Measurements from ENCODE around the gene ANKRD6.

ANKRD6 gene

GRCh38 chr6:89449193-89449592 is 16.2 kb downstream of the ANKRD6 start:
- H3K4ac ChIP-seq (ENCODE audit: low read depth, low read length), result no peak overlapping the region
- H4K8ac ChIP-seq (ENCODE audit: low read depth, low read length), result no peak overlapping the region
- no peak overlapping the region for H3K27ac ChIP-seq (ENCODE audit: low read depth, low read length)
- DNase-seq, result no peak
- H3K18ac ChIP-seq (ENCODE audit: low read length), result no peak overlapping the region
- no peak overlapping the region for H3K9ac ChIP-seq (ENCODE audit: low read length)
- H3K36me3 ChIP-seq (ENCODE audit: control insufficient read depth, insufficient read depth, low read length), result no peaks in the 10 kb centered on the region
- H3K79me1 ChIP-seq (ENCODE audit: low read length), result peaks cover 2% of the 10 kb centered on the region
- no peak overlapping the region for H3K4me3 ChIP-seq (ENCODE audit: low read length)
- WGBS (ENCODE audit: extremely low coverage, insufficient coverage, low lambda C conversion rate), result no CpG with 5 or more reads among the region's 1 CpG
- H2BK5ac ChIP-seq (ENCODE audit: low read length), result no peak overlapping the region
- H3K27me3 ChIP-seq (ENCODE audit: insufficient read depth, low read length, poor library complexity), result no peaks in the 10 kb centered on the region
- no peak overlapping the region for H3K4me2 ChIP-seq (ENCODE audit: low read length)
- no peak overlapping the region for H3K23ac ChIP-seq (ENCODE audit: low read length)
- H2AK5ac ChIP-seq (ENCODE audit: low read length), result no peak overlapping the region
- H3K56ac ChIP-seq (ENCODE audit: low read length), result no peak overlapping the region
- no peak overlapping the region for H2BK120ac ChIP-seq (ENCODE audit: low read depth, low read length)
- H2BK15ac ChIP-seq (replicated peaks; ENCODE audit: low read depth), result no peak overlapping the region
- no peak overlapping the region for H4K5ac ChIP-seq (ENCODE audit: low read length)
- no peaks in the 10 kb centered on the region for H3K79me2 ChIP-seq (ENCODE audit: control insufficient read depth, insufficient read depth, low read length)
- no peaks in the 10 kb centered on the region for H3K4me1 ChIP-seq (ENCODE audit: control insufficient read depth, low read depth, low read length)

DNA sequence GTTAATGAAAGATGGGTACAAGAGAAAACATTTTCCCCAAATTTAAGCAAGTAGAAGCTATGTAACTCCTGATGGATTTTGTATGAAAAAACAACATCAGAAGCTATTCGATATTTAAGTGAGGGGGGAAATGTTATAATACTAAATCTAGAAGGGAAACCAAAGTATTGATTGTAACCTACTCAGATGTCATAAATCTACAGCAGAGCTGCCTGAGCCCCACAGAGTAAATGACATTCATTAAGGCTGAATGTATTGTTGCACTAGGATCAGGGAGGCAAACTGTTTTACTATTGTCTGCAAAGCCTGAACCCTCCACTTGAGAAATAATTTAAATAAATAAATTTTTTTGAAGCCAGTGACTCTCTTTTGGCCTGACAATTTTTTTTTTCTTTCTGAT is 19.3 kb downstream of the ANKRD6 start:
- no peaks in the 10 kb centered on the region for H3K36me3 ChIP-seq (ENCODE audit: control insufficient read depth, insufficient read depth, low read length)
- no CpG with 5 or more reads among the region's 1 CpG for WGBS (ENCODE audit: extremely low coverage, insufficient coverage, low lambda C conversion rate)
- no peak overlapping the region for H3K23ac ChIP-seq (ENCODE audit: low read length)
- H3K9ac ChIP-seq (ENCODE audit: low read length), result no peak overlapping the region
- H3K27ac ChIP-seq (ENCODE audit: low read depth, low read length), result no peak overlapping the region
- no peak overlapping the region for H3K4me2 ChIP-seq (ENCODE audit: low read length)
- no peak overlapping the region for H2BK15ac ChIP-seq (replicated peaks; ENCODE audit: low read depth)
- H4K8ac ChIP-seq (ENCODE audit: low read depth, low read length), result no peak overlapping the region
- no peak overlapping the region for H3K4me3 ChIP-seq (ENCODE audit: low read length)
- H2BK5ac ChIP-seq (ENCODE audit: low read length), result no peak overlapping the region
- no peaks in the 10 kb centered on the region for H3K27me3 ChIP-seq (ENCODE audit: insufficient read depth, low read length, poor library complexity)
- no peak overlapping the region for H2AK5ac ChIP-seq (ENCODE audit: low read length)
- H3K79me1 ChIP-seq (ENCODE audit: low read length), result peaks cover 2% of the 10 kb centered on the region
- no peak overlapping the region for H3K18ac ChIP-seq (ENCODE audit: low read length)
- H3K56ac ChIP-seq (ENCODE audit: low read length), result no peak overlapping the region
- no peak overlapping the region for H4K5ac ChIP-seq (ENCODE audit: low read length)
- H2BK120ac ChIP-seq (ENCODE audit: low read depth, low read length), result no peak overlapping the region
- no peak overlapping the region for H3K4ac ChIP-seq (ENCODE audit: low read depth, low read length)
- no peaks in the 10 kb centered on the region for H3K79me2 ChIP-seq (ENCODE audit: control insufficient read depth, insufficient read depth, low read length)
- no peak for DNase-seq
- H3K4me1 ChIP-seq (ENCODE audit: control insufficient read depth, low read depth, low read length), result no peaks in the 10 kb centered on the region

- H3K36me3 ChIP-seq (ENCODE audit: control insufficient read depth, insufficient read depth, low read length), result no peaks in the 10 kb centered on the region
- H4K5ac ChIP-seq (ENCODE audit: low read length), result no peak overlapping the region
- no peaks in the 10 kb centered on the region for H3K27me3 ChIP-seq (ENCODE audit: insufficient read depth, low read length, poor library complexity)
- no CpG with 5 or more reads among the region's 2 CpGs for WGBS (ENCODE audit: extremely low coverage, insufficient coverage, low lambda C conversion rate)
- H3K9ac ChIP-seq (ENCODE audit: low read length), result no peak overlapping the region
- H3K18ac ChIP-seq (ENCODE audit: low read length), result no peak overlapping the region
- DNase-seq, result no peak
- no peak overlapping the region for H2AK5ac ChIP-seq (ENCODE audit: low read length)
- H3K4me1 ChIP-seq (ENCODE audit: control insufficient read depth, low read depth, low read length), result no peaks in the 10 kb centered on the region
- no peak overlapping the region for H2BK5ac ChIP-seq (ENCODE audit: low read length)
- H2BK120ac ChIP-seq (ENCODE audit: low read depth, low read length), result no peak overlapping the region
- H3K4me2 ChIP-seq (ENCODE audit: low read length), result no peak overlapping the region
- H3K79me2 ChIP-seq (ENCODE audit: control insufficient read depth, insufficient read depth, low read length), result no peaks in the 10 kb centered on the region
- peaks cover 6% of the 10 kb centered on the region for H3K79me1 ChIP-seq (ENCODE audit: low read length)
- no peak overlapping the region for H2BK15ac ChIP-seq (replicated peaks; ENCODE audit: low read depth)
- no peak overlapping the region for H3K4me3 ChIP-seq (ENCODE audit: low read length)
- H3K27ac ChIP-seq (ENCODE audit: low read depth, low read length), result no peak overlapping the region
- no peak overlapping the region for H3K56ac ChIP-seq (ENCODE audit: low read length)
- H3K4ac ChIP-seq (ENCODE audit: low read depth, low read length), result no peak overlapping the region
- no peak overlapping the region for H3K23ac ChIP-seq (ENCODE audit: low read length)
- H4K8ac ChIP-seq (ENCODE audit: low read depth, low read length), result no peak overlapping the region
These were observed 21.3 kb downstream of the ANKRD6 start for GRCh38 chr6:89454300-89454699.

DNA sequence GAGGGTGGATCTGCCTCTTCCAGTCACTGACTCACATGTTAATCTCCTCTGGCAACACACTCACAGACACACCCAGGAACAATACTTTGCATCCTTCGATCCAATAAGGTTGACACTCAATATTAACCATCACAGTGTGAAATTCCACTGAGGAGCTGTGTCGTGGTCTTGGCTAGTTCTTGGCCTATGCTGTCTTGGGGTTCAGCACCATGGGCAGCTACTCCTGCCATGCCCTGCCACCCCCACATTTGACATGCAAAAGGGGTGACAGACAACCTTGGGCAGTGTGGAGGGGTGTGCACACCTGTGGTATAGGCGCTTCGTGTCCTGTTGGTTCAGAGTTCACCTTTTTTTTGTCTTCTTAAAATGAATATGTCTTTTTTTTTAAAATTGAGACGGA is 25.8 kb downstream of the ANKRD6 start:
- Histone ChIP-seq H3K56ac (ENCODE audit: low read length) (no peak overlapping the region), H3K79me2 (ENCODE audit: control insufficient read depth, insufficient read depth, low read length) (no peaks in the 10 kb centered on the region), H3K27ac (ENCODE audit: low read depth, low read length) (no peak overlapping the region), H3K79me1 (ENCODE audit: low read length) (peaks cover 4% of the 10 kb centered on the region), H2BK5ac (ENCODE audit: low read length) (no peak overlapping the region), H2BK15ac (replicated peaks; ENCODE audit: low read depth) (no peak overlapping the region), H3K23ac (ENCODE audit: low read length) (no peak overlapping the region), H3K27me3 (ENCODE audit: insufficient read depth, low read length, poor library complexity) (no peaks in the 10 kb centered on the region), H3K9ac (ENCODE audit: low read length) (no peak overlapping the region), H2BK120ac (ENCODE audit: low read depth, low read length) (no peak overlapping the region), H4K5ac (ENCODE audit: low read length) (no peak overlapping the region), H3K4ac (ENCODE audit: low read depth, low read length) (no peak overlapping the region), H3K4me3 (ENCODE audit: low read length) (no peak overlapping the region), H4K8ac (ENCODE audit: low read depth, low read length) (no peak overlapping the region), H2AK5ac (ENCODE audit: low read length) (no peak overlapping the region), H3K4me2 (ENCODE audit: low read length) (no peak overlapping the region), H3K36me3 (ENCODE audit: control insufficient read depth, insufficient read depth, low read length) (no peaks in the 10 kb centered on the region), H3K4me1 (ENCODE audit: control insufficient read depth, low read depth, low read length) (no peaks in the 10 kb centered on the region), H3K18ac (ENCODE audit: low read length) (no peak overlapping the region)
- no peak for DNase-seq
- no CpG with 5 or more reads among the region's 5 CpGs for WGBS (ENCODE audit: extremely low coverage, insufficient coverage, low lambda C conversion rate)

DNA sequence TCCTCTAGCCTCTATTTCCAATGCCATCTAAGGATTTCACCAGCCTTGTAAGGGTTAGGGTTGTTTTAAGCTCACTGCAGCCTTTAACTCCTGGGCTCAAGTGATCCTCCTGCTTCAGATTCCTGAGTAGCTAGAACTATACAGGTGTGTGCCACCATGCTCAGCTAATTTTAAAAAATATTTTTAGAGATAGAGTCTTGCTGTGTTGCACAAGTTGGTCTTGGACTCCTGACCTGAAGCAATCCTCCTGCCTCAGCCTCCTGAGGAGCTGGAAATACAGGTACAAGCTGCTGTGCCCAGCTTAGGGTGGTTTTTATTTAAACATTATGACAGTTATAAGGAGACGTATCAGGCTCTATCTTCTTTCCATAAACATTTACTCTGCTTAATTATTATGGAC is 26.5 kb downstream of the ANKRD6 start:
- Histone ChIP-seq H3K4me2 (ENCODE audit: low read length) (no peak overlapping the region), H3K4ac (ENCODE audit: low read depth, low read length) (no peak overlapping the region), H3K18ac (ENCODE audit: low read length) (no peak overlapping the region), H2BK120ac (ENCODE audit: low read depth, low read length) (no peak overlapping the region), H3K27ac (ENCODE audit: low read depth, low read length) (no peak overlapping the region), H3K36me3 (ENCODE audit: control insufficient read depth, insufficient read depth, low read length) (no peaks in the 10 kb centered on the region), H2BK15ac (replicated peaks; ENCODE audit: low read depth) (no peak overlapping the region), H3K4me3 (ENCODE audit: low read length) (no peak overlapping the region), H3K23ac (ENCODE audit: low read length) (no peak overlapping the region), H4K5ac (ENCODE audit: low read length) (no peak overlapping the region), H3K56ac (ENCODE audit: low read length) (no peak overlapping the region), H3K4me1 (ENCODE audit: control insufficient read depth, low read depth, low read length) (no peaks in the 10 kb centered on the region), H4K8ac (ENCODE audit: low read depth, low read length) (no peak overlapping the region), H3K79me2 (ENCODE audit: control insufficient read depth, insufficient read depth, low read length) (no peaks in the 10 kb centered on the region), H3K27me3 (ENCODE audit: insufficient read depth, low read length, poor library complexity) (no peaks in the 10 kb centered on the region), H3K79me1 (ENCODE audit: low read length) (peaks cover 4% of the 10 kb centered on the region), H2AK5ac (ENCODE audit: low read length) (no peak overlapping the region), H2BK5ac (ENCODE audit: low read length) (no peak overlapping the region), H3K9ac (ENCODE audit: low read length) (no peak overlapping the region)
- no peak for DNase-seq
- no CpG with 5 or more reads among the region's 1 CpG for WGBS (ENCODE audit: extremely low coverage, insufficient coverage, low lambda C conversion rate)

- Histone ChIP-seq H2AK5ac (ENCODE audit: low read length) (no peak overlapping the region), H3K9ac (ENCODE audit: low read length) (no peak overlapping the region), H3K4me1 (ENCODE audit: control insufficient read depth, low read depth, low read length) (no peaks in the 10 kb centered on the region), H3K79me1 (ENCODE audit: low read length) (peaks cover 4% of the 10 kb centered on the region), H4K8ac (ENCODE audit: low read depth, low read length) (no peak overlapping the region), H2BK5ac (ENCODE audit: low read length) (no peak overlapping the region), H3K23ac (ENCODE audit: low read length) (no peak overlapping the region), H3K36me3 (ENCODE audit: control insufficient read depth, insufficient read depth, low read length) (no peaks in the 10 kb centered on the region), H2BK15ac (replicated peaks; ENCODE audit: low read depth) (no peak overlapping the region), H3K27ac (ENCODE audit: low read depth, low read length) (no peak overlapping the region), H2BK120ac (ENCODE audit: low read depth, low read length) (no peak overlapping the region), H4K5ac (ENCODE audit: low read length) (no peak overlapping the region), H3K56ac (ENCODE audit: low read length) (no peak overlapping the region), H3K18ac (ENCODE audit: low read length) (no peak overlapping the region), H3K79me2 (ENCODE audit: control insufficient read depth, insufficient read depth, low read length) (no peaks in the 10 kb centered on the region), H3K4ac (ENCODE audit: low read depth, low read length) (no peak overlapping the region), H3K4me3 (ENCODE audit: low read length) (no peak overlapping the region), H3K27me3 (ENCODE audit: insufficient read depth, low read length, poor library complexity) (no peaks in the 10 kb centered on the region), H3K4me2 (ENCODE audit: low read length) (no peak overlapping the region)
- DNase-seq, result no peak
- WGBS (ENCODE audit: extremely low coverage, insufficient coverage, low lambda C conversion rate), result no CpG with 5 or more reads among the region's 7 CpGs
These were observed 27.8 kb downstream of the ANKRD6 start for GRCh38 chr6:89460713-89461112.
